ENCODE measurements around the gene HNF4A. TPM values are rescaled to one million over a fixed set of nuclear protein-coding genes. Genes with fewer than 3 reads are reported as not detected.

HNF4A gene
- total RNA-seq, 5 donors from 2014 or later (not counting 1 experiment from before 2014, with no cell fraction given) = 0.16 to 0.35 (median 0.32) TPM; not detected in 2

- WGBS (ENCODE audit: insufficient coverage) = no CpG with 5 or more reads among the region's 2 CpGs
- Histone ChIP-seq H3K27me3 (replicated peaks in 1 of 2; ENCODE audit: control insufficient read depth in 2 of 2, extremely low read depth in 1 of 2, insufficient read depth in 2 of 2, low read length in 1 of 2) (peaks cover 0 to 29% of the 10 kb centered on the region in 2 experiments), H3K4me3 (ENCODE audit: control insufficient read depth in 1 of 2, extremely low read depth in 1 of 2, low read length in 1 of 2) (no peak overlapping the region), H3K4me1 (ENCODE audit: control insufficient read depth in 1 of 2, extremely low read depth in 1 of 2, insufficient read depth in 2 of 2, low read length in 2 of 2) (no peaks in the 10 kb centered on the region), H3K9me3 (no peaks in the 10 kb centered on the region), H3K27ac (ENCODE audit: low read length) (no peak overlapping the region), H3K36me3 (ENCODE audit: control insufficient read depth in 2 of 2, extremely low read depth in 1 of 2, insufficient read depth in 1 of 2, low read length in 1 of 2) (no peaks in the 10 kb centered on the region)
- ChIA-PET CTCF (interaction anchor here (0.5 to 1.5 kb wide), 2 partner anchors 301 to 1412 kb away, joined by 3 read pairs; no protein-coding TSS in a partner anchor), POLR2A (interaction anchor here (0.5 to 0.7 kb wide), 2 partner anchors 217 to 227 kb away, joined by 4 to 6 read pairs; no protein-coding TSS in a partner anchor)
- no peaks in the 10 kb centered on the region for H3K9me3 Mint-ChIP-seq
- peaks cover 3 to 25% of the 10 kb centered on the region in 2 donors for H3K27me3 Mint-ChIP-seq
- H3K4me3 Mint-ChIP-seq = no peak overlapping the region
- DNase-seq (no peak), ATAC-seq (replicated peaks in 1 of 4) (no peak)
- H3K36me3 Mint-ChIP-seq = no peaks in the 10 kb centered on the region
- no peak overlapping the region for H3K27ac Mint-ChIP-seq
- peaks cover 1 to 5% (median 2%) of the 10 kb centered on the region in 3 donors for H3K4me1 Mint-ChIP-seq
These were observed 27.1 kb downstream of the HNF4A start for GRCh38 chr20:44382641-44383040.

- peak; percentile 57 to 85 (median 76) for DNase-seq
- H3K27me3 Mint-ChIP-seq = peaks cover 9 to 24% of the 10 kb centered on the region in 2 donors
- H3K27ac Mint-ChIP-seq = no peak overlapping the region
- Histone ChIP-seq H3K4me3 (ENCODE audit: control insufficient read depth in 1 of 2, extremely low read depth in 1 of 2, low read length in 1 of 2) (no peak overlapping the region), H3K27me3 (replicated peaks in 1 of 2; ENCODE audit: control insufficient read depth in 2 of 2, extremely low read depth in 1 of 2, insufficient read depth in 2 of 2, low read length in 1 of 2) (peaks cover 0 to 36% of the 10 kb centered on the region in 2 experiments), H3K9me3 (no peaks in the 10 kb centered on the region), H3K27ac (ENCODE audit: low read length) (no peak overlapping the region), H3K4me1 (ENCODE audit: control insufficient read depth in 1 of 2, extremely low read depth in 1 of 2, insufficient read depth in 2 of 2, low read length in 2 of 2) (peaks cover 0 to 10% of the 10 kb centered on the region in 2 experiments), H3K36me3 (ENCODE audit: control insufficient read depth in 2 of 2, extremely low read depth in 1 of 2, insufficient read depth in 1 of 2, low read length in 1 of 2) (no peaks in the 10 kb centered on the region)
- 0% methylated on average over 5 of the region's 9 CpGs for WGBS (ENCODE audit: insufficient coverage)
- POLR2A ChIA-PET = no interaction called here
- ATAC-seq (replicated peaks in 1 of 4) = peak; percentile 64 to 76 (median 74)
- CTCF ChIA-PET = interaction anchor here (0.6 to 3.0 kb wide), 14 partner anchors 11 to 687 kb away, joined by 3 to 15 read pairs (median 5); no protein-coding TSS in a partner anchor
- H3K4me1 Mint-ChIP-seq = peaks cover 9 to 19% (median 10%) of the 10 kb centered on the region in 3 donors
- no peaks in the 10 kb centered on the region for H3K36me3 Mint-ChIP-seq
- H3K4me3 Mint-ChIP-seq = no peak overlapping the region
- H3K9me3 Mint-ChIP-seq = no peaks in the 10 kb centered on the region
These were observed 29.0 kb downstream of the HNF4A start for GRCh38 chr20:44384423-44385027.

- H3K27me3 Mint-ChIP-seq = peaks cover 11 to 12% of the 10 kb centered on the region in 2 donors
- no peaks in the 10 kb centered on the region for H3K9me3 Mint-ChIP-seq
- Histone ChIP-seq H3K27ac (ENCODE audit: low read length) (no peak overlapping the region), H3K4me3 (ENCODE audit: control insufficient read depth in 1 of 2, extremely low read depth in 1 of 2, low read length in 1 of 2) (no peak overlapping the region), H3K36me3 (ENCODE audit: control insufficient read depth in 2 of 2, extremely low read depth in 1 of 2, insufficient read depth in 1 of 2, low read length in 1 of 2) (no peaks in the 10 kb centered on the region), H3K9me3 (no peaks in the 10 kb centered on the region), H3K27me3 (replicated peaks in 1 of 2; ENCODE audit: control insufficient read depth in 2 of 2, extremely low read depth in 1 of 2, insufficient read depth in 2 of 2, low read length in 1 of 2) (peaks cover 0 to 33% of the 10 kb centered on the region in 2 experiments), H3K4me1 (ENCODE audit: control insufficient read depth in 1 of 2, extremely low read depth in 1 of 2, insufficient read depth in 2 of 2, low read length in 2 of 2) (peaks cover 0 to 10% of the 10 kb centered on the region in 2 experiments)
- peak overlapping the region in 1 of 3 donors; percentile 40 for H3K4me3 Mint-ChIP-seq
- peaks cover 9 to 19% (median 10%) of the 10 kb centered on the region in 3 donors for H3K4me1 Mint-ChIP-seq
- H3K27ac Mint-ChIP-seq = no peak overlapping the region
- ChIA-PET POLR2A (interaction anchor here in 1 of 2 donors (0.6 kb wide), 1 partner anchor 31 kb away, joined by 11 read pairs; no protein-coding TSS in a partner anchor), CTCF (interaction anchor here in 1 of 2 donors (0.5 kb wide), 1 partner anchor 170 kb away, joined by 4 read pairs; no protein-coding TSS in a partner anchor)
- H3K36me3 Mint-ChIP-seq = no peaks in the 10 kb centered on the region
- DNase-seq = peak; percentile 19 to 75 (median 54)
- 8% methylated on average over 29 of the region's 29 CpGs for WGBS (ENCODE audit: insufficient coverage)
- ATAC-seq (replicated peaks in 1 of 4) = peak; percentile 69 to 89 (median 78)
These were observed 33.0 kb downstream of the HNF4A start for GRCh38 chr20:44388466-44389023.

GRCh38 chr20:44389871-44390270 is 34.4 kb downstream of the HNF4A start:
- Histone ChIP-seq H3K9me3 (no peaks in the 10 kb centered on the region), H3K4me3 (ENCODE audit: control insufficient read depth in 1 of 2, extremely low read depth in 1 of 2, low read length in 1 of 2) (no peak overlapping the region), H3K4me1 (ENCODE audit: control insufficient read depth in 1 of 2, extremely low read depth in 1 of 2, insufficient read depth in 2 of 2, low read length in 2 of 2) (peaks cover 0 to 10% of the 10 kb centered on the region in 2 experiments), H3K27me3 (replicated peaks in 1 of 2; ENCODE audit: control insufficient read depth in 2 of 2, extremely low read depth in 1 of 2, insufficient read depth in 2 of 2, low read length in 1 of 2) (peaks cover 0 to 37% of the 10 kb centered on the region in 2 experiments), H3K27ac (ENCODE audit: low read length) (no peak overlapping the region), H3K36me3 (ENCODE audit: control insufficient read depth in 2 of 2, extremely low read depth in 1 of 2, insufficient read depth in 1 of 2, low read length in 1 of 2) (no peaks in the 10 kb centered on the region)
- no peak for DNase-seq
- Mint-ChIP-seq H3K27ac (no peak overlapping the region), H3K4me1 (peaks cover 7 to 14% (median 7%) of the 10 kb centered on the region in 3 donors), H3K36me3 (no peaks in the 10 kb centered on the region), H3K9me3 (no peaks in the 10 kb centered on the region), H3K4me3 (no peak overlapping the region), H3K27me3 (peaks cover 8 to 12% of the 10 kb centered on the region in 2 donors)
- 73% methylated on average over 5 of the region's 6 CpGs for WGBS (ENCODE audit: insufficient coverage)
- ChIA-PET POLR2A (no interaction called here), CTCF (no interaction called here)
- no peak for ATAC-seq (replicated peaks in 1 of 4)

GRCh38 chr20:44390280-44390679 is 34.8 kb downstream of the HNF4A start:
- Mint-ChIP-seq H3K27ac (no peak overlapping the region), H3K27me3 (peaks cover 8 to 12% of the 10 kb centered on the region in 2 donors), H3K9me3 (no peaks in the 10 kb centered on the region), H3K4me3 (no peak overlapping the region), H3K36me3 (no peaks in the 10 kb centered on the region), H3K4me1 (peaks cover 7 to 14% (median 7%) of the 10 kb centered on the region in 3 donors)
- Histone ChIP-seq H3K27me3 (replicated peaks in 1 of 2; ENCODE audit: control insufficient read depth in 2 of 2, extremely low read depth in 1 of 2, insufficient read depth in 2 of 2, low read length in 1 of 2) (peaks cover 0 to 38% of the 10 kb centered on the region in 2 experiments), H3K4me3 (ENCODE audit: control insufficient read depth in 1 of 2, extremely low read depth in 1 of 2, low read length in 1 of 2) (no peak overlapping the region), H3K27ac (ENCODE audit: low read length) (no peak overlapping the region), H3K4me1 (ENCODE audit: control insufficient read depth in 1 of 2, extremely low read depth in 1 of 2, insufficient read depth in 2 of 2, low read length in 2 of 2) (peaks cover 0 to 10% of the 10 kb centered on the region in 2 experiments), H3K9me3 (no peaks in the 10 kb centered on the region), H3K36me3 (ENCODE audit: control insufficient read depth in 2 of 2, extremely low read depth in 1 of 2, insufficient read depth in 1 of 2, low read length in 1 of 2) (no peaks in the 10 kb centered on the region)
- 100% methylated on average over 1 of the region's 5 CpGs for WGBS (ENCODE audit: insufficient coverage)
- ChIA-PET CTCF (no interaction called here), POLR2A (no interaction called here)
- ATAC-seq (replicated peaks in 1 of 4) (no peak), DNase-seq (no peak)

GRCh38 chr20:44392088-44392775 is 36.7 kb downstream of the HNF4A start:
- Histone ChIP-seq H3K9me3 (no peaks in the 10 kb centered on the region), H3K27me3 (replicated peaks in 1 of 2; ENCODE audit: control insufficient read depth in 2 of 2, extremely low read depth in 1 of 2, insufficient read depth in 2 of 2, low read length in 1 of 2) (peaks cover 0 to 28% of the 10 kb centered on the region in 2 experiments), H3K36me3 (ENCODE audit: control insufficient read depth in 2 of 2, extremely low read depth in 1 of 2, insufficient read depth in 1 of 2, low read length in 1 of 2) (no peaks in the 10 kb centered on the region), H3K4me1 (ENCODE audit: control insufficient read depth in 1 of 2, extremely low read depth in 1 of 2, insufficient read depth in 2 of 2, low read length in 2 of 2) (peaks cover 0 to 10% of the 10 kb centered on the region in 2 experiments), H3K27ac (ENCODE audit: low read length) (no peak overlapping the region), H3K4me3 (ENCODE audit: control insufficient read depth in 1 of 2, extremely low read depth in 1 of 2, low read length in 1 of 2) (no peak overlapping the region)
- Mint-ChIP-seq H3K4me1 (peaks cover 7 to 14% (median 7%) of the 10 kb centered on the region in 3 donors), H3K9me3 (no peaks in the 10 kb centered on the region), H3K27me3 (peaks cover 8 to 14% of the 10 kb centered on the region in 2 donors), H3K36me3 (no peaks in the 10 kb centered on the region), H3K4me3 (no peak overlapping the region), H3K27ac (no peak overlapping the region)
- ChIA-PET CTCF (no interaction called here), POLR2A (no interaction called here)
- WGBS (ENCODE audit: insufficient coverage) = no CpG with 5 or more reads among the region's 8 CpGs
- DNase-seq (no peak), ATAC-seq (replicated peaks in 1 of 4) (no peak)
